ENCODE results near the gene MTRR.
"Not testable (repeated sequence)": the region's sequence is repeated elsewhere in the genome, so short reads cannot be mapped to it uniquely, and the experiment has no call there.

MTRR gene

DNA sequence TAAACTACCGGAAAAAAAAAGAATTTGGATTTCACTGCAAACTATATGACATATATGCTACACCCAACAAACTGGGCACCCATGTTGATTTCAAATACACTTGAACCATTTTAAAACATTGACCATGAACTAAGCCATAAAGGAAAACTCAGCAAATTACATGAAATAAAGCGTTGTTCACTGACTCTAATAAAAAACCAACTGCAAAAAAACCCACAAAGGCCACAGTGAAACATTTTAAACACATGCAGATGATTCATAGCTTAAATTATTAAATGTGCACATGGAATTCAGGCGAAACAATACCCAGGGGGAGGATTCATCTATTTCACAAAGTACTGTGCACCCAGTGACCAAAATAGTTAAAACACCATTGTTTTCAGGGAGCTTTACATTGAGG lies 33.3 kb downstream of the MTRR start:
- no peak overlapping the region for H3K9ac ChIP-seq (ENCODE audit: low read length)
- peaks cover 52% of the 10 kb centered on the region for H3K36me3 ChIP-seq (ENCODE audit: control insufficient read depth, low read depth, low read length)
- H3K4me3 ChIP-seq (ENCODE audit: low read length): no peak overlapping the region
- no peaks in the 10 kb centered on the region for H3K9me3 ChIP-seq (ENCODE audit: control insufficient read depth, low read depth, low read length)
- H3K4me1 ChIP-seq (ENCODE audit: control insufficient read depth, low read depth, low read length): no peaks in the 10 kb centered on the region
- H3K27me3 ChIP-seq (ENCODE audit: control insufficient read depth, insufficient read depth, low read length): no peaks in the 10 kb centered on the region
- no peak overlapping the region for H3K27ac ChIP-seq (ENCODE audit: low read length)

DNA sequence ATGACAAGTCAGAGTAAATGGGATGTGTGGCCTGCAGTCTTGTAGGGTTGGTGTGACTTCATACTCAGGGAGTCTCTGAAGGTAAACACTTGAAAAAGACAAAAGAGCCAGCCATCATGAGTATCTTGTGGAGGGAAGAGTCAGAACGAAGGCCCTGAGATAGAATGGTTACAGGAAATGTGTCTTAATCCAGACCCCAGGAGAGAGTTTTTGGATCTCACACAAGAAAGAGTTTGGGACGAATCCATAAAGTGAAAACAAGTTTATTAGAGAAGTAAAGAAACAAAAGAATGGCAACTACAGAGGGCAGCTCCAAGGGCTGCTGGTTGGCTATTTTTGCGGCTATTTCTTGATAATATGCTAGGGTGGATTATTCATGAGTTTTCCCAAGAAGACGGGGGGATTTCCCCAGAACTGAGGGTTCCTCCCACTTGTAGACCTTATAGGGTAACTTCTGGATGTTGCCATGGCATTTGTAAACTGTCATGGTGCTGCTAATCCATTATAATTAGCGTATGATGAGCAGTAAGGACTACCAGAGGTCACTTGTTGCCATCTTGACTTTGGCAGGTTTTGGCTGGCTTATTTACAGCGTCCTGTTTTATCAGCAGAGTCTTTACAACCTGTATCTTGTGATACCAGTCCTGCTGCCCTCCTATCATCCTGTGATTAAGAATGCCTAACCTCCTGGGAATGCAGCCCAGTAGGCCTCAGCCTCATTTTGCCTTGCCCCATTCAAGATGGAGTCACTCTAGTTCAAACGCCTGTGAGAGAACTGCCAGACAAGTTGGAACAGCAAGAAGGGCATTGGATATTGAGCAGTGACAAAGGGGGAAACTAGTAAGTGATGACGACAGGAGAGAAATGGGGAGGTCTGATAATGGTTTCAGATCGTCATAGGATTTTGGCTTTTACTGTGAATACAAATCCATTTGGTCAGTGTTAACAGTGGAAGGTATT lies 34.0 kb downstream of the MTRR start:
- Histone ChIP-seq H3K4me1 (ENCODE audit: control insufficient read depth, low read depth, low read length) (no peaks in the 10 kb centered on the region), H3K27ac (ENCODE audit: low read length) (no peak overlapping the region), H3K36me3 (ENCODE audit: control insufficient read depth, low read depth, low read length) (peaks cover 44% of the 10 kb centered on the region)

DNA sequence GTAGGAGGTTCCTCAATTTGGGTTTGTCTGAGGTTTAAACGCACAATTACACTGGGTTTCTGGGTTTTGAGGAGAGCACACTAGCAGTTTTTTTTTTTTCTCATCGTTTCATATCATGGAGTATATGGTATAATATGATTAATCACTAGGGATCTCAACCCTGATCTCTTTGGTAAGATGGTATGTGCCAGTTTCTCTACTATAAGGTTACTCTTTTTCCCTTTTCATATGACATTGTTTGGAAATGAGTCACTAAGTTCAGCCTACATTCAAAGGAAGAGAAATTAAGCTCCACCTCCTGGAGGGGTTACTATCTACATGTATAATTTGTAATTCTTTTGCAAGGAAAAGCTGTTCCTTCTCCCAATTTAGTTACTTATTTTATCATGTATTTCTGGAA lies 35.2 kb downstream of the MTRR start:
- H3K4me3 ChIP-seq (ENCODE audit: low read length): no peak overlapping the region
- no peaks in the 10 kb centered on the region for H3K9me3 ChIP-seq (ENCODE audit: control insufficient read depth, low read depth, low read length)
- H3K27ac ChIP-seq (ENCODE audit: low read length): no peak overlapping the region
- no peaks in the 10 kb centered on the region for H3K4me1 ChIP-seq (ENCODE audit: control insufficient read depth, low read depth, low read length)
- H3K36me3 ChIP-seq (ENCODE audit: control insufficient read depth, low read depth, low read length): peaks cover 32% of the 10 kb centered on the region
- no peaks in the 10 kb centered on the region for H3K27me3 ChIP-seq (ENCODE audit: control insufficient read depth, insufficient read depth, low read length)
- H3K9ac ChIP-seq (ENCODE audit: low read length): no peak overlapping the region

More for the DNA sequence above, 34.0 kb downstream of the MTRR start:
- Histone ChIP-seq H3K9me3 (ENCODE audit: control insufficient read depth, low read depth, low read length) (no peaks in the 10 kb centered on the region), H3K9ac (ENCODE audit: low read length) (no peak overlapping the region), H3K27me3 (ENCODE audit: control insufficient read depth, insufficient read depth, low read length) (no peaks in the 10 kb centered on the region), H3K4me3 (ENCODE audit: low read length) (no peak overlapping the region)

DNA sequence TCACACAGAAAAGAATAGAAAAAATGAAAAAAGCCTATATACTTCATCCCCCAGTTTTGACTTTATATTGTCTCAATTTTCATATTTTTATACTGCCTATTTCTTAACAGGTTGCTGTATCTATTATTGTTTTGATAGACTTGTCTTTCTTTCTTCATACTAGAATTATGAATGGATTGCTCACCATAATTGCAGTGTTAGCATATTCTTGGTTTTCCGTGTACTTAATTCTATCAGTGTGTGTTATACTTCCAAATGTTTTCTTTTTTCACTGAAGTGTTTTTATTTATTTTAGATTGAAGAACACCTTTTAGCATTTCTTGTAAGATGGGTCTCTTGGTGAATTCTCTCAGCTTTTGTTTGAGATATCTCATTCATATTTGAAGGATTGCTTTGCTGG lies 38.7 kb downstream of the MTRR start:
- Histone ChIP-seq H3K9ac (ENCODE audit: low read length) (no peak overlapping the region), H3K27me3 (ENCODE audit: control insufficient read depth, insufficient read depth, low read length) (no peaks in the 10 kb centered on the region), H3K27ac (ENCODE audit: low read length) (no peak overlapping the region), H3K4me3 (ENCODE audit: low read length) (no peak overlapping the region), H3K36me3 (ENCODE audit: control insufficient read depth, low read depth, low read length) (peaks cover 4% of the 10 kb centered on the region), H3K4me1 (ENCODE audit: control insufficient read depth, low read depth, low read length) (no peaks in the 10 kb centered on the region), H3K9me3 (ENCODE audit: control insufficient read depth, low read depth, low read length) (no peaks in the 10 kb centered on the region)

DNA sequence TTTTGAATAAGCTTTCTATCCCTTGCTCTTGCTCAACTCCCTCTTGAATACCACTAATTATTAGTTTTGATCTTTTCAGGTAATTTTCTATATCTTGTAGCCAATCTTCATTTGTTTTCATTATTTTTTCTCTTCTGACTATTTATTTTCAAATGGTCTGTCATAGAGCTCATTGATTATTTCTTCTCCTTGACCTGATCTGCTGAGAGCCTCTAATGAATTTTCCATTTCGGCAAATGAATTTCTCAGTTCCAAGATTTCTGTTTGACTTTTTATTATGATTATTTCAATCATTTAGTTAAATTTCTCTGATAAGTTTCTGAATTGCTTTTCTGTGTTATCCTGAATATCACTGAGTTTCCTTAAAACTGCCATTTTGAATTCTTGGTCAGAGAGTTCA lies 39.4 kb downstream of the MTRR start:
- Histone ChIP-seq H3K9me3 (ENCODE audit: control insufficient read depth, low read depth, low read length) (no peaks in the 10 kb centered on the region), H3K4me3 (ENCODE audit: low read length) (no peak overlapping the region), H3K9ac (ENCODE audit: low read length) (no peak overlapping the region), H3K27me3 (ENCODE audit: control insufficient read depth, insufficient read depth, low read length) (no peaks in the 10 kb centered on the region), H3K36me3 (ENCODE audit: control insufficient read depth, low read depth, low read length) (peaks cover 4% of the 10 kb centered on the region), H3K27ac (ENCODE audit: low read length) (no peak overlapping the region), H3K4me1 (ENCODE audit: control insufficient read depth, low read depth, low read length) (no peaks in the 10 kb centered on the region)

DNA sequence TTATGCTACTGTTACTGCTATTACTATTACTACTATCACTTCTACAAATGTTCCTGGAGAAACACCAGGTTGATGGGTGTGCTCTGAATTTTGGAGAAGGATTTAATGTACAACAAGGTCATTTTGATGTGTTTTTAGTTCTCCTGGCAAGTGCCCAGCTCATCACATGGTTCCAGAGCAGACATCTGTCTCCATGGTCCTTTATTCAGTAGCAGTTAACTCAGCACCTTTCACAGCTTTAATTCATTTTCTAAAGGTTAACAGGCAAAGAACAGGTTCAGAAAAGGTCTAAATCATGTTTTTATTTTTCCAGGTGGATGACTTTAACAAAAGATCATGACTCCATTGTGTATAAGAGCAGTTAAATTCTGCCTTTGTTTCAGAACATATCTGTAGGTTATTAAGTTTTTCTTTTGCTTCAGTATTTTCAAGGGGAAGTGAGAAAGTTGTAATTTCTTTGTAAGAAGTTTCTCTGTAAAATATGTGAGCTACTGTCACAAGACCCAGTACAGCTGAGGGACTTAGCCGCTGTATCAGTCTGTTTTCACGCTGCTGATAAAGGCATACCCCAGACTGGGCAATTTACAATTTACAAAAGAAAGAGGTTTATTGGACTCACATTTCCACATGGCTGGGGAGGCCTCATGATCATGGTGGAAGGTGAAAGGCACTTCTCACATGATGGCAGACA lies 41.9 kb downstream of the MTRR start:
- Histone ChIP-seq H3K9ac (ENCODE audit: low read length) (no peak overlapping the region), H3K27me3 (ENCODE audit: control insufficient read depth, insufficient read depth, low read length) (no peaks in the 10 kb centered on the region), H3K4me3 (ENCODE audit: low read length) (no peak overlapping the region), H3K36me3 (ENCODE audit: control insufficient read depth, low read depth, low read length) (peaks cover 3% of the 10 kb centered on the region), H3K4me1 (ENCODE audit: control insufficient read depth, low read depth, low read length) (no peaks in the 10 kb centered on the region), H3K9me3 (ENCODE audit: control insufficient read depth, low read depth, low read length) (no peaks in the 10 kb centered on the region), H3K27ac (ENCODE audit: low read length) (no peak overlapping the region)

DNA sequence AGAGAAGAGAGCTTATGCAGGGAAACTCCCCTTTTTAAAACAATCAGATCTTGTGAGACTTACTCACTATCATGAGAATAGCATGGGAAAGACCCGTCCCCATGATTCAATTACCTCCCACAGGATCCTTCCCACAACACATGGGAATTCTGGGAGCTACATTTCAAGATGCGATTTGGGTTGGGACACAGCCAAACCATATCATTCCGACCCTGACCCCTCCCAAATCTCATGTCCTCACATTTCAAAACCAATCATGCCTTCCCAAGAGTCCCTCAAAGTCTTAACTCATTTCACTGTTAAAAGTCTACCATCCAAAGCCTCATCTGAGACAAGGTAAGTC lies 42.5 kb downstream of the MTRR start:
- H3K9ac ChIP-seq (ENCODE audit: low read length); H3K27ac ChIP-seq (ENCODE audit: low read length); H3K36me3 ChIP-seq (ENCODE audit: control insufficient read depth, low read depth, low read length); H3K9me3 ChIP-seq (ENCODE audit: control insufficient read depth, low read depth, low read length); H3K4me1 ChIP-seq (ENCODE audit: control insufficient read depth, low read depth, low read length); H3K4me3 ChIP-seq (ENCODE audit: low read length); H3K27me3 ChIP-seq (ENCODE audit: control insufficient read depth, insufficient read depth, low read length): not testable (repeated sequence)

DNA sequence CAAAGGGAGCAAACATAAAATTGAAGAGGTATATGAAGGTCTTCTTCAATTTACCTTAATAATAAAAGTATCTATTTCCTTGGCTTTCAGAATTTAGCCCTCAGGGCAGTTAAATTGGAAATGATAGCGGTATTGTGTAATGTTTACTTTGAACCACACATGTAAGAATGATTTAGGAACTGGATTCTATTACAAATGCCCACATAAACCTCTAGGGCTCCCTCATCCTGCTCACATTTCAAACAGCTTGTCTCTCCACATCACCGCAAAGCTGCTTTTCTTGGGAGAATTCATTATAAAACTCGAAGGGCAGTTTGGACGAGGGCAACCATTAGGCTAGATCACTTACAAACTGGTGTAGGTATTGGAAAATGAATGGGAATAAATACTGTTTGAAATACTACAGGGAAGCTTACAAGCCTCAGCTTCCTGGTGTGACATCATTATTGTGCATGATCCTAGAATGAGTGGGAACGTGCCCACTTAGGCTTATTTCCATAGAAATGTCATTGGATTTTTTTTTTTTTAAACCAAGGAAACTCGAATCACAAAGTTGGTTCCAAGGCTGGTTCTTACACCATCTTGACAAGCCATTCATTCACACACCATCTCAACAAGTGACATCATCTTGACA lies 47.3 kb downstream of the MTRR start:
- Histone ChIP-seq H3K4me3 (ENCODE audit: low read length) (no peak overlapping the region), H3K36me3 (ENCODE audit: control insufficient read depth, low read depth, low read length) (no peaks in the 10 kb centered on the region), H3K9ac (ENCODE audit: low read length) (no peak overlapping the region), H3K27ac (ENCODE audit: low read length) (no peak overlapping the region), H3K9me3 (ENCODE audit: control insufficient read depth, low read depth, low read length) (peaks cover 3% of the 10 kb centered on the region), H3K4me1 (ENCODE audit: control insufficient read depth, low read depth, low read length) (no peaks in the 10 kb centered on the region), H3K27me3 (ENCODE audit: control insufficient read depth, insufficient read depth, low read length) (no peaks in the 10 kb centered on the region)

DNA sequence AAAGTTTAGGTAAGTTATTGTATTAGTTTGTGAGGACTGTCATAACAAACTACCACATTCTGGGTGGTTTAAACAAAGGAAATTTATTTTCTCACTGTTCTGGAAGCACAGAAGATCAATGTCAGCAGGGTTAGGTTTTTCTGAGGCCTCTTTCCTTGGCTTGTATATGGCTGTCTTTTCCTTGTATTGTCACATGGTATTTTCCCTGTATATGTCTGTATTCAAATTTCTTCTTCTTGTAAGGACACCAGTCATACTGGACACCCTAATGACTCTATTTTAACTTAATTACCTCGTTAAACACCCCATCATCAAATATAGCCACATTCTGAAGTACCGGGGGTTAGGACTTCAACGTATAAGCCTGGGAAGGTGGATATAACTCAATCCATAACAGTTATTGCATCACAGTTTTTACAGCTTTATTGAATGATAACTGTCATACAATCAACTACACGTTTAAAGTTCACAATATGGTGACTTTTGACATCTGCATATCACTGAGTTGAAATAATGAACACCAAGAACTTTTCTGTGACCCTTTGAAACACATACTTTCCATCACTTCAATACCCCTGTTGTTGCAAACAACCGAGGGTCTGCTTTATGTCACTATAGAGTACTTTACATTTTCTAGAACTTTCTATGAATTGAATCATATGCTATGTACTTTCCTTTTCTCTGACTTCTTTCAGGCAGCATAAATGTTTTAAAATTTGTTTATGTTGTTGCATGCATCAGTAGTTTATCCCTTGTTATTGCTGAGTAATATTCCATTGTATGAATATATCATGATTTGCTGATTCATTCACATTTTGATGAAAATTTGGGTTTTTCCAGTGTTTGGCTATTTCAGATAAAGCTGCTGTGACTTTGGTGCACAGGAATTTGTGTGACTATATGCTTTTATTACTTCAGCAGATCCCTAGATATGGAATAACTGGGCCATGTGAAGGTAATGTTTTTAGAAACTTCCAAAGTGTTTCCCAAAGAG lies 48.5 kb downstream of the MTRR start:
- no peak overlapping the region for H3K9ac ChIP-seq (ENCODE audit: low read length)
- H3K27ac ChIP-seq (ENCODE audit: low read length): no peak overlapping the region
- no peaks in the 10 kb centered on the region for H3K36me3 ChIP-seq (ENCODE audit: control insufficient read depth, low read depth, low read length)
- no peak overlapping the region for H3K4me3 ChIP-seq (ENCODE audit: low read length)
- H3K9me3 ChIP-seq (ENCODE audit: control insufficient read depth, low read depth, low read length): peaks cover 3% of the 10 kb centered on the region
- H3K27me3 ChIP-seq (ENCODE audit: control insufficient read depth, insufficient read depth, low read length): no peaks in the 10 kb centered on the region
- no peaks in the 10 kb centered on the region for H3K4me1 ChIP-seq (ENCODE audit: control insufficient read depth, low read depth, low read length)

DNA sequence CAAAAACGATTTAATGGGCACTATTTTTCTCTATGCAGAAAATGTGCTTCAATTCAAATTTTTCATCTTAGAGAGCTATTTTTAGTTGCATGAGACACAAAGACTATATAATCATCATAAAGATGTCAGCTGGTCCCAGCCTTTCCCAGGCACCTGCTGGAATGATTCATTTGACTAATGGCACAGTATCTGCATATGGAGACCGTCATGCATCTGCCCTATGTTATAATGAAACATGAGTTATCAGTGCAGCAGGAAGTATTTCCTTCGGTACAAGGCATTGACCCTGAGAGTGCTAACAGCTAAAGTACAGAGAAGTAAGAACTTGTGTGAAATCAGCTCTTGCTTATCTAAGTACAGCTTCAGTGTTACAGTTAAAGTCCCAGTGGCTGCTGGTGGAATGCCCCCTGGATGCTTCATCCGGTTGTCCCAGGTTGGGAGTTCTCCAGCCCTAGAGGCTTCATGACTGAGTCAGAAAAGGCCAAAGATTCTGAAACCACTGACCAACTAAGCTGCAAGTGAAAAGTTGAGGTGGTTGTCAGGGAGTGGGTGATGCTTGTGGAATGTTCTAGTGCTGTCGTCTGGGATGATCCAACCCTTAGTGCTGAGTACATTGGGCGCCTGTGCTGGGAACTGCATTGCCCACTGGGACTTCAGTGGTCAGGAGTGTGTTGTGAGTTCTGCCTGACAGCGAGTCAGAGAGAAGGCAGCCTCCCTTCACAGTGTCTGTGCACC lies 57.2 kb downstream of the MTRR start:
- H3K27me3 ChIP-seq (ENCODE audit: control insufficient read depth, insufficient read depth, low read length): no peaks in the 10 kb centered on the region
- H3K27ac ChIP-seq (ENCODE audit: low read length): no peak overlapping the region

More for the DNA sequence above, 57.2 kb downstream of the MTRR start:
- H3K9me3 ChIP-seq (ENCODE audit: control insufficient read depth, low read depth, low read length): no peaks in the 10 kb centered on the region
- H3K9ac ChIP-seq (ENCODE audit: low read length): no peak overlapping the region
- no peaks in the 10 kb centered on the region for H3K36me3 ChIP-seq (ENCODE audit: control insufficient read depth, low read depth, low read length)
- H3K4me3 ChIP-seq (ENCODE audit: low read length): no peak overlapping the region
- no peaks in the 10 kb centered on the region for H3K4me1 ChIP-seq (ENCODE audit: control insufficient read depth, low read depth, low read length)
